Renal cortical epithelial cell (primary cell): ENCODE data around the gene TOM1. TPM values are rescaled to one million over a fixed set of nuclear protein-coding genes. Genes with fewer than 3 reads are reported as not detected.
A peak's percentile ranks its signal among the peaks of the same experiment; 100 is the strongest.

Experiments
- DNase-seq: peaks from one replicate; pipeline ENCODE4 v3.0.0-alpha.2; 2011; ENCODE audit warnings: low read depth
- total RNA-seq: library from RNA; depleted of rRNA; stranded (reverse); fragments of >200 nt; gene quantifications from 2 replicates; pipeline ENCODE4 v1.2.3, GENCODE V29; 2014

The TOM1 gene
- total RNA-seq, 1 donor from 2014 or later: 23.6 TPM

GRCh38 chr22:35369996-35370395, 70.3 kb downstream of the TOM1 start:
- DNase-seq: no peak

- DNase-seq: no peak
Measured at GRCh38 chr22:35373781-35374180, 74.1 kb downstream of the TOM1 start.

- no peak for DNase-seq
Measured at GRCh38 chr22:35375031-35375430, 75.3 kb downstream of the TOM1 start.

- DNase-seq: no peak
Measured at GRCh38 chr22:35375526-35375925, 75.8 kb downstream of the TOM1 start.

DNA sequence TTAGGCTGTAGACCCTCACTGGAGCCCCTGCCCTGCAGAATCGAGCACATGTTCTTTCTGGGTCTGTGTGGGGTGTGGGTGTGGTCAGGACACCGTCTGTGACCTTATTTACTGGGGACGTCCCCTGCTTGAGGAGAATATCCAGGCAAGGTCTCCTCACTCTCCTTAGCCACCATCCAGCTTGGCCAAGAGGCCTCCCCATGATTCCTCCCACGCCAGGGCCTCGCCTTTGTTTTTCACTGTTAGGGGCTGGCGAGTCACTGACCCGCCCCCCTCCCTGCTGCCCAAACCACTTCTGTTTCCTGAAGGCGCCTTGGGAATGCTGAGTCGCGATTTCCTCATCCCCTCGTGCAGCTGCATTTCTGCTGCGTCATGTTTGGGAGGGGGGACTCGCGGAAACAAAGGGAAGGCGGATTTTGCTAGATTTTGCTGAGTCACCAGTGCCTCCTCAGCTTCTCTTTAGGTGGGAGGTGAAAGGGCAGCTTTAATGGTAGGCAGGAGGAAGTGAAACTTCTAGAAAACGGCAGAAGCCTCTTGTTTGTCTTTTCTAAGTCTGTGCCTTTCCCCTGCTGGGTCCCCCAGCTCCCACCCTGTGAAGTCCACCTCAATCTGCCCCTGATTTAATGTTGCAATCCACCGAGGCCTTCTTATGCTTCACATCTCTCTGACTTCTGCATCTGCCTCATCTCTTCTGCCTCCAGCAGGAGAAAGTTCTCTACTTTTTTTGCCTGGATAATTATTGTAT, 77.2 kb downstream of the TOM1 start:
- DNase-seq: peak; percentile 99

DNA sequence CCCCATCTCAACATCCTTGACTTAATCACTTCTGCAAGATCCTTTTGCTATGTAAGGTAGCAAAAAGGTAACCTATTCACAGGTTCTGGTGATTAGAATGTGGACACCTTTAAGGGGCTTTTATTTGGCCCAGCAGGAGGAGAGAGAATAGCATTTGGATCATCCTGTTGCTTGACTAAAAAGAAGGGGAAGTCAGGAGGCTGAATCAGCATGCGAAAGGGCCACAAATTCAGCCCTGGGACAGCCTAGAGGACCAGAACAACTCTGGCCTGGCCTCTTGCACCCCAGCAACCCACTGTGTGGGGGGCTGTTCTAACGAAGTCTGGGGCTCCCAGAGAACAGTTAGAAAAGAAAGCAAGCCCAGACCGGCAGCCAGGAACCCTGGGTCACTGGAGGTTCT, 78.0 kb downstream of the TOM1 start:
- no peak for DNase-seq

DNA sequence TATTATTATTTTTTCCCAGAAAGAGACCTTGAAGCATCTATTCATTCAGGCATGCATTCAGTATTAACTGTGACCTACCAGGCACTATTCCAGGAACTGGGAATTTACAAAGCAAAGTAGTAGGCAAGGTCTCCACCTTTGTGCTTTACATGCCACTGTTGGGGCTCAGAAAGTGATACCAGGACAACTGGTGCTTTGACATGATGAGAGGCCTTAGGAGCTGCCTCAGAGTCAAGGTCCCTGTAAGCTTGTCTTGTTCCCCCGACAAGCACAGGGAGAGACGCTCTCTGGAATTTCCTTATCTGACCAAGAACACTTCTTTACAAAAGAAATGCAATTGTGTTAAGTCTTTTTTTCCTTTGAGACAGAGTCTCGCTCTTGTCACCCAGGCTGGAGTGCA, 78.9 kb downstream of the TOM1 start:
- DNase-seq: no peak

GRCh38 chr22:35379146-35379993, 79.7 kb downstream of the TOM1 start:
- DNase-seq: no peak

DNA sequence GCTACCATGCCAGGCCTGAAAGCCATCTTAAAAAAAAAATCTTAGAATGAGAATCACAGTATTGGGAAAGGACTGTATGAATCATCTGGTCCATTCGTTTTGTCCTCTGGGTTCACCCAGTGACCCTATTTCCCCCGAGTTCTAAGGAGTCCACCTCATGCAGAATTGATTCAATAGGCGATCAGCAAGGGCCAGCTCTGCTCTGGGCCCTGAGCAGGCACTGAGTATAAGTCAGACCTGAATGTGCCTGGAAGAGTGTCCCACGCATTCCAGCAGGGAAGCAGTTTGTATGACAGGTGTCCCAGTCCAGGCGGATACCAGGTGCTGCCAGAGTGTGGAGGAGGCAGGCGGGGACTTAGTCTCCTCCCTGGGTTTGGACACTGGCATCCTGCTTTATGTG, 80.3 kb downstream of the TOM1 start:
- peak; percentile 78 for DNase-seq

DNA sequence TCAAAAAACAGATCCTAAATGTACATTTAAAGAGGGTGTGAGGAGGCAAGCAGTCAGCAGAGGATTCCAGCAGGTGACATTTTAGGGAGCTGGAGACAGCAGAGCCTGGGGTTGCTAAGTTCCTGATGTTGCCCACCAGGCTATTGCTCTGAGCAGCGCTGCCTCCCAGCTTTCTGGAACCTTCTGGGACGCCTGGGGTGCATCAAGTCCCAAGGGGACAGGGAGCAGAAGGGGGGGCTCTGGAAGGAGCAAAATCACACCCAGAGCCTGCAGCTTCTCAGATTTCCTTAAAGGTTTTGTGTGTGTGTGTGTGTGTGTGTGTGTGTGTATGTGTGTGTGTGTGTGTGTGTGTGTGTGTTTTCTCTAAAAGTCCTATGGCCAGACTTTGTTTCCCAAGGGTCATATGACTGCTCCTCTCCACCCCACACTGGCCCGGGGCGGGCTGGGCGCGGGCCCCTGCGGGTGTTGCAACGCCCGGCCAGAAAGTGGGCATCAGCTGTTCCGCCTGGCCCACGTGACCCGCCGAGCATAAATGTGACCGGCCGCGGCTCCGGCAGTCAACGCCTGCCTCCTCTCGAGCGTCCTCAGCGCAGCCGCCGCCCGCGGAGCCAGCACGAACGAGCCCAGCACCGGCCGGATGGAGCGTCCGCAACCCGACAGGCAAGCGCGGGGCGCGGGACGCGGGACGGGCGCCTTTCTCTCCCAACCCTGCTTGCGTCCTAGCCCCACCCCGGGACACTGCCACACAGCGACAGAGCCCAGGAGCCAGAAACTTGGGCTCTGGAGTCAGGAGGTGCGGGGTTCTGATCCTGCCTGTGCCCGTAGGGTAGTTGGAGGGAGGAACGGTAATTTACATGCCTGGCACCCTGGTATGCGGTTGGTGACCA, 81.1 kb downstream of the TOM1 start, which contains the start of gene HMOX1:
HMOX1 (plus strand) TSS at position 560 of the 887 bp plus-strand sequence; CDS start at position 638, 78 bp downstream.
- DNase-seq: peak; percentile 65

DNA sequence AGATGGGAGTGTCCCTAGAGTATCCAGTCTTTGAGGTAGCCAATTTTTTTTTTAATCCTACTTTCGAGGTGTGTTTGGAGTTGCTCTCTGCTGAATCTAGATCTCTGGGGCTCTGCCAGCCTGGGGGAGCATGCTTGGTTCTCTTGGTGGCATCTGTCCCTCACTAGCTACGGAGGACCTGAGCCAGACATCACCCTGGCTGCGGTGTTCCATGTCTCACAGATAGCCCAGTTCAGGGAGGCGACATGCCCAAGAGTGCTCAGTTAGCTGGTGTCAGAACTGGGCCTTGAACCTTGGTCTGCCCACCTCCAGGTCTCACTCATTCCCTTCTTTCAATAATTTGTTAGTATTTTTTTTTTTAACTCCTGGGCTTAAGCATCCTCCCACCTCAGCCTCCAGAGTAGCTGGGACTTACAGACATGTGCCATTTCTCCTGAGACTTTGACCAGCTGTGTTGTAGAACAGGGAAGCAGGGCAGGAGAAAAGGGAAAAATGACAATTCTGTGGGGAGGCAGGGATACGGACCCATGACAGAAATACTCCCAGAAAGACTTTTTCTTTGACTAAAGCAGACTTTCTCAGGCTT, 81.8 kb downstream of the TOM1 start:
- no peak for DNase-seq

DNA sequence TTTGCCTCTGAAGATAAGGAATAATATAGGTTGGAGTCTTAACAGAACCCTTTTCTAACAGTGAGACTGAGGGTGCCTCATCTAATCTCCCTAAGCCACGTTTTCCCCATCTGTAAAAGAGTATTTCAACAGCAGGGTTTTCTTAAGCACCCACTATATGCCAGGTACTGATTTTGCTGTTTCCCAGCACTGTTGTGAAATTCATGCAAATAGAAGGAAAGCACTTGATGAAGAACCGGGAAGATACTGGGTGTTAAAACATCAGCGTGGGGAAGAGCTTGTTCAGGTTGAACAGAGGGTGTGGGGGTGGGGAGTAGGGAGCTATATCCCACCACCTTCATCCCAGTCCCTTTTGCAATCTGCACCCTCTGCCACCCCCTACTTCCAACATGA, 84.0 kb downstream of the TOM1 start:
- no peak for DNase-seq

- no peak for DNase-seq
Measured at GRCh38 chr22:35384527-35384926, 84.8 kb downstream of the TOM1 start.

- peak; percentile 74 for DNase-seq
Measured at GRCh38 chr22:35384975-35385588, 85.4 kb downstream of the TOM1 start.

GRCh38 chr22:35386670-35387288, 87.1 kb downstream of the TOM1 start:
- no peak for DNase-seq

DNA sequence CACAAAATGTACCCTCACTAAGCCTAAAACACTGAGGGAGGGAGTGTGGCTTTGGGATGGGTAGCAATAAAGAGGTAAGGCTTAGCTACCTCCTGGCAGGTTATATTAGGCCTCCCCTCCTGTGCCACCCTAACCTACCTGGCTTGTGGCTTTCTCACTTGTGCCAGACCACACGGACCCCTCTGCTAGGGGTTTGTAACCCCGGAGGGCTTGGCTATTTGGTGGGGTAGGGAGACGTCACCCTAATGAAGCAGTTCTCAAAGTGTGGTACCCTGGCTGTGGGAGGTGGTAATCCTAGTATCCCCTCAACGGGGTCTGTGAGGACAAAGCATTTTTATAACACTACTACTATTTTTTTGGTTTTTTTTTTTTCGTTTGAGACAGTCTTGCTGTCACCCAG, 91.2 kb downstream of the TOM1 start:
- no peak for DNase-seq

DNA sequence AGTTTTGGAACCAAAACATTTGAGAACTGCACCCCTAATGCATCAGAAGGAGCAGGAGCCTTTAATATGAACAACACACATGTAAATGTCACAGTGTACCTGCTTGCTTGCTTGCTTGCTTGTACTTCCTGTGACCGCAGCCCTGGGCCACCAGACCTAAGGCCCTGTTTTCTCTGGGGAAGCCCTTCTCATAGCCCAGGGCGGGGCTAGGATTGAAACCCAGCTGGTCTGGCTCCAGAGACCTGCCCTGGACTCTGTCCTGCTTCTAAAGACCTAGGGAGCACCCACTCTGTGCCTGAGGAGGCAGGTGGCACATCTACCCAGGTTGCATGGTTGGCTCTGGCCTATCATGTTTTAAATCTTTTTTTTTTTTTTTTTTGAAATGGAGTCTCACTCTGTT, 92.7 kb downstream of the TOM1 start:
- no peak for DNase-seq

GRCh38 chr22:35393116-35394010, 93.7 kb downstream of the TOM1 start:
- DNase-seq: no peak

GRCh38 chr22:35394011-35394312, 94.3 kb downstream of the TOM1 start:
- DNase-seq: peak; percentile 38
